GM21526 (cell line): ENCODE measurements around the gene HSPB8.
"Not testable (repeated sequence)": the region's sequence is repeated elsewhere in the genome, so short reads cannot be mapped to it uniquely, and the experiment has no call there.

Experiments used
- ATAC-seq: cut with Tn5 transposase; IDR thresholded peaks from one replicate; pipeline ENCODE4 v1.9.1; 2021; ENCODE audit warnings: moderate library complexity; ENCODE audit not compliant: unreplicated experiment, low FRiP score

HSPB8 gene

GRCh38 chr12:119204671-119205285 is 26.0 kb downstream of the HSPB8 start:
- no peak for ATAC-seq

GRCh38 chr12:119206348-119207062 is 27.8 kb downstream of the HSPB8 start:
- ATAC-seq, result no peak

GRCh38 chr12:119207063-119207560 is 28.4 kb downstream of the HSPB8 start:
- ATAC-seq, result no peak

GRCh38 chr12:119208626-119209061 is 29.9 kb downstream of the HSPB8 start:
- ATAC-seq, result no peak

GRCh38 chr12:119211884-119212283 is 33.2 kb downstream of the HSPB8 start:
- no peak for ATAC-seq

GRCh38 chr12:119216084-119216483 is 37.4 kb downstream of the HSPB8 start:
- ATAC-seq, result no peak

- ATAC-seq, result not testable (repeated sequence)
These were observed 40.1 kb downstream of the HSPB8 start for GRCh38 chr12:119218875-119219274.

GRCh38 chr12:119222222-119222951 is 43.7 kb downstream of the HSPB8 start:
- ATAC-seq, result no peak

- ATAC-seq, result no peak
These were observed 46.7 kb downstream of the HSPB8 start for GRCh38 chr12:119225454-119225853.

- no peak for ATAC-seq
These were observed 48.6 kb downstream of the HSPB8 start for GRCh38 chr12:119227292-119227691.

- no peak for ATAC-seq
These were observed 50.5 kb downstream of the HSPB8 start for GRCh38 chr12:119229205-119229604.

- ATAC-seq, result no peak
These were observed 51.1 kb downstream of the HSPB8 start for GRCh38 chr12:119229837-119230236.

GRCh38 chr12:119230807-119231206 is 52.1 kb downstream of the HSPB8 start:
- ATAC-seq, result no peak

GRCh38 chr12:119231774-119232173 is 53.0 kb downstream of the HSPB8 start:
- no peak for ATAC-seq

- no peak for ATAC-seq
These were observed 56.5 kb downstream of the HSPB8 start for GRCh38 chr12:119235197-119235751.

GRCh38 chr12:119236372-119236771 is 57.6 kb downstream of the HSPB8 start:
- ATAC-seq, result no peak

- no peak for ATAC-seq
These were observed 60.3 kb downstream of the HSPB8 start for GRCh38 chr12:119239040-119239439.

GRCh38 chr12:119241049-119241448 is 62.3 kb downstream of the HSPB8 start:
- ATAC-seq, result no peak

- ATAC-seq, result no peak
These were observed 62.9 kb downstream of the HSPB8 start for GRCh38 chr12:119241580-119242169.
